Loucy (cell line): ENCODE data around the gene FAM181A.

ENCODE experiments used
- EZH2phosphoT487 ChIP-seq: fragments of 200-600 bp; IDR thresholded peaks from 2 replicates; pipeline ENCODE4 v1.6.1; 2018; ENCODE audit warnings: antibody characterized with exemption, mild to moderate bottlenecking, moderate library complexity, borderline replicate concordance
- TF ChIP-seq, protein P1 (sequence below): fragments of 200-600 bp; sonication (generic); conservative IDR thresholded peaks from 2 replicates; pipeline ENCODE4 v1.5.1; 2014; ENCODE audit warnings: mild to moderate bottlenecking, antibody characterized with exemption, low read length

GRCh38 chr14:93929657-93930056, 2.5 kb downstream of the FAM181A start:
- TF ChIP-seq, protein P1, sequence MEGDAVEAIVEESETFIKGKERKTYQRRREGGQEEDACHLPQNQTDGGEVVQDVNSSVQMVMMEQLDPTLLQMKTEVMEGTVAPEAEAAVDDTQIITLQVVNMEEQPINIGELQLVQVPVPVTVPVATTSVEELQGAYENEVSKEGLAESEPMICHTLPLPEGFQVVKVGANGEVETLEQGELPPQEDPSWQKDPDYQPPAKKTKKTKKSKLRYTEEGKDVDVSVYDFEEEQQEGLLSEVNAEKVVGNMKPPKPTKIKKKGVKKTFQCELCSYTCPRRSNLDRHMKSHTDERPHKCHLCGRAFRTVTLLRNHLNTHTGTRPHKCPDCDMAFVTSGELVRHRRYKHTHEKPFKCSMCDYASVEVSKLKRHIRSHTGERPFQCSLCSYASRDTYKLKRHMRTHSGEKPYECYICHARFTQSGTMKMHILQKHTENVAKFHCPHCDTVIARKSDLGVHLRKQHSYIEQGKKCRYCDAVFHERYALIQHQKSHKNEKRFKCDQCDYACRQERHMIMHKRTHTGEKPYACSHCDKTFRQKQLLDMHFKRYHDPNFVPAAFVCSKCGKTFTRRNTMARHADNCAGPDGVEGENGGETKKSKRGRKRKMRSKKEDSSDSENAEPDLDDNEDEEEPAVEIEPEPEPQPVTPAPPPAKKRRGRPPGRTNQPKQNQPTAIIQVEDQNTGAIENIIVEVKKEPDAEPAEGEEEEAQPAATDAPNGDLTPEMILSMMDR, result no peak
- TF ChIP-seq EZH2phosphoT487, result no peak
